NT2/D1 (cell line): Measurements from ENCODE around the gene HSD17B12.

ENCODE experiments used
- SUZ12 ChIP-seq: IDR thresholded peaks from 2 replicates; pipeline ENCODE4 v1.6.1; 2011; ENCODE audit not compliant: insufficient read length, insufficient read depth; ENCODE audit errors: extremely low read depth
- YY1 ChIP-seq: IDR thresholded peaks from 2 replicates; pipeline ENCODE4 v1.6.1; 2011; ENCODE audit not compliant: insufficient read length, insufficient read depth
- ZNF274 ChIP-seq: IDR thresholded peaks from 2 replicates; pipeline ENCODE4 v1.6.1; 2011; ENCODE audit warnings: mild to moderate bottlenecking, low read depth, low read length

GRCh38 chr11:43903969-43904368, 223.4 kb downstream of the HSD17B12 start:
- no peak for TF ChIP-seq YY1
- TF ChIP-seq SUZ12: no peak
- TF ChIP-seq ZNF274: no peak
